Measurements from ENCODE around the gene EIF4E1B.
A peak's percentile ranks its signal among the peaks of the same experiment; 100 is the strongest.

EIF4E1B gene

GRCh38 chr5:176606875-176607274 is 23.6 kb upstream of the EIF4E1B start:
- no peak for DNase-seq

- DNase-seq, result no peak
These were observed 22.3 kb upstream of the EIF4E1B start for GRCh38 chr5:176608142-176608705.

- DNase-seq, result no peak
These were observed 21.3 kb upstream of the EIF4E1B start for GRCh38 chr5:176608937-176609723.

GRCh38 chr5:176609724-176610434 is 20.6 kb upstream of the EIF4E1B start, which contains the start of gene GPRIN1:
Gene GPRIN1, minus strand, starts transcription at chr5:176610156. Its CDS starts 10,322 bp downstream, at chr5:176599834.
- peak; percentile 21 for DNase-seq

GRCh38 chr5:176610435-176610773 is 20.1 kb upstream of the EIF4E1B start:
- DNase-seq, result no peak

GRCh38 chr5:176611435-176611834 is 19.0 kb upstream of the EIF4E1B start:
- DNase-seq, result no peak

- no peak for DNase-seq
These were observed 18.5 kb upstream of the EIF4E1B start for GRCh38 chr5:176612008-176612407.

- DNase-seq, result no peak
These were observed 17.6 kb upstream of the EIF4E1B start for GRCh38 chr5:176612855-176613254.

GRCh38 chr5:176614805-176615478 is 15.5 kb upstream of the EIF4E1B start:
- no peak for DNase-seq

- no peak for DNase-seq
These were observed 14.0 kb upstream of the EIF4E1B start for GRCh38 chr5:176616511-176616910.

- no peak for DNase-seq
These were observed 11.7 kb upstream of the EIF4E1B start for GRCh38 chr5:176618783-176619182.

- peak; percentile 58 for DNase-seq
These were observed 11.3 kb upstream of the EIF4E1B start for GRCh38 chr5:176619203-176619568.

GRCh38 chr5:176619569-176620332 is 10.7 kb upstream of the EIF4E1B start:
- no peak for DNase-seq

GRCh38 chr5:176620333-176620981 is 10.0 kb upstream of the EIF4E1B start:
- DNase-seq, result no peak

- no peak for DNase-seq
These were observed 8.8 kb upstream of the EIF4E1B start for GRCh38 chr5:176621661-176622079.

- no peak for DNase-seq
These were observed 6.3 kb upstream of the EIF4E1B start for GRCh38 chr5:176624142-176624541.

GRCh38 chr5:176624938-176625337 is 5.5 kb upstream of the EIF4E1B start:
- no peak for DNase-seq

GRCh38 chr5:176625512-176625911 is 5.0 kb upstream of the EIF4E1B start:
- no peak for DNase-seq

GRCh38 chr5:176625966-176626875 is 4.3 kb upstream of the EIF4E1B start:
- no peak for DNase-seq

GRCh38 chr5:176626876-176627236 is 3.6 kb upstream of the EIF4E1B start:
- DNase-seq, result no peak

GRCh38 chr5:176627582-176627981 is 2.9 kb upstream of the EIF4E1B start:
- no peak for DNase-seq
